HG03565 (cell line): ENCODE results near the gene UBE2I.
"Not testable (repeated sequence)": the region's sequence is repeated elsewhere in the genome, so short reads cannot be mapped to it uniquely, and the experiment has no call there.

ENCODE experiments used
- ATAC-seq: cut with Tn5 transposase; IDR thresholded peaks from one replicate; pipeline ENCODE4 v1.9.1; 2021; ENCODE audit warnings: mild to moderate bottlenecking, moderate library complexity; ENCODE audit not compliant: unreplicated experiment

The UBE2I gene

GRCh38 chr16:1292208-1292607 lies 17.2 kb upstream of the UBE2I start:
- not testable (repeated sequence) for ATAC-seq

GRCh38 chr16:1292808-1293207 lies 16.6 kb upstream of the UBE2I start:
- not testable (repeated sequence) for ATAC-seq

- no peak for ATAC-seq
Measured at GRCh38 chr16:1293921-1294656, 15.3 kb upstream of the UBE2I start.

- no peak for ATAC-seq
Measured at GRCh38 chr16:1295465-1295864, 14.0 kb upstream of the UBE2I start.

- ATAC-seq = not testable (repeated sequence)
Measured at GRCh38 chr16:1296688-1297017, 12.8 kb upstream of the UBE2I start.

- no peak for ATAC-seq
Measured at GRCh38 chr16:1297018-1297696, 12.3 kb upstream of the UBE2I start.

- ATAC-seq = no peak
Measured at GRCh38 chr16:1298406-1298805, 11.0 kb upstream of the UBE2I start.

GRCh38 chr16:1299012-1299867 lies 10.2 kb upstream of the UBE2I start:
- ATAC-seq = no peak

GRCh38 chr16:1299868-1300203 lies 9.6 kb upstream of the UBE2I start:
- ATAC-seq = no peak

- no peak for ATAC-seq
Measured at GRCh38 chr16:1300664-1301476, 8.6 kb upstream of the UBE2I start.

GRCh38 chr16:1301562-1301961 lies 7.9 kb upstream of the UBE2I start:
- ATAC-seq = no peak

- ATAC-seq = no peak
Measured at GRCh38 chr16:1305823-1306222, 3.6 kb upstream of the UBE2I start.

- ATAC-seq = no peak
Measured at GRCh38 chr16:1306334-1306733, 3.1 kb upstream of the UBE2I start.

GRCh38 chr16:1308036-1308976 lies 1.1 kb upstream of the UBE2I start:
- ATAC-seq = peak; percentile 15

GRCh38 chr16:1309888-1310831 lies 724 bp downstream of the UBE2I start:
- peak; percentile 19 for ATAC-seq

- ATAC-seq = no peak
Measured at GRCh38 chr16:1310832-1311200, 1.4 kb downstream of the UBE2I start.

GRCh38 chr16:1311212-1311737 lies 1.8 kb downstream of the UBE2I start:
- ATAC-seq = no peak

GRCh38 chr16:1311738-1312466 lies 2.5 kb downstream of the UBE2I start:
- no peak for ATAC-seq
